ENCODE data around the gene FOXE1. TPM values are rescaled to one million over a fixed set of nuclear protein-coding genes. Genes with fewer than 3 reads are reported as not detected.
A peak's percentile ranks its signal among the peaks of the same experiment; 100 is the strongest.

FOXE1 gene
- total and polyA plus RNA-seq, 2 of the 4 experiments (the other 2 are of a cell fraction), result under 0.01 to 0.22 TPM

DNA sequence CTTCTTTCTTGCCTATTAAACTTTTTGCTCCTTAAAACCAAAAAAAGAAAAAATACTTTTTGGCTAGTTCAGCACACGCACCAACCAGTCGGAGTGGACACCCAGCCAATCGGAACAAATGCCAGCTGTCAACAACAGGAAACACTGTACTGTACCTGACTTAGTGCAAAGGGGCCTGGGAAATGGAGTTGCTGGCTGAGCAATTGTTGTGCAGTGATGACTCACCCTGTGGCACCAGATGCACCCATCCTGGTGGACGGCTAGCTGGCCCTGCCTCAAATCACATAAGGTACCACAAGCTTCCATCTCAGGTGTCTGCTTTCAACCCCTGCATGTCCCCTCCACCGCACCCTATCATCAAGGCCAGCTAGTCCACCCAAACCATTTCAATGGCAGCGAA lies 20.9 kb downstream of the FOXE1 start:
- no peaks in the 10 kb centered on the region for H3K9me3 ChIP-seq (ENCODE audit: control insufficient read depth, insufficient read depth, low read length)
- H2AK5ac ChIP-seq (ENCODE audit: low read depth, low read length), result peak overlapping the region; percentile 27; the same call in 1 of the 2 replicates
- dilution Hi-C loops (cut with HindIII; ENCODE audit: low sequenced_read_pairs, unreplicated experiment), result no loop called here
- H2BK120ac ChIP-seq (ENCODE audit: low read depth, low read length), result no peak overlapping the region
- no peak overlapping the region for H4K91ac ChIP-seq (ENCODE audit: insufficient read depth, low read depth, low read length)
- peak; percentile 25; the same call in 1 of the 2 replicates for TF ChIP-seq FOS (IDR thresholded peaks at IDR 0.05; ENCODE audit: low read depth, low read length)
- TF ChIP-seq POLR2A (IDR thresholded peaks at IDR 0.05; ENCODE audit: low read depth, low read length), result no peak
- no peak overlapping the region for H3K4me3 ChIP-seq (ENCODE audit: insufficient read depth, low read depth, low read length)
- intact Hi-C loops (cut with micrococcal nuclease), result no loop called here
- H3K4ac ChIP-seq (ENCODE audit: low read depth, low read length), result no peak overlapping the region
- 60% methylated on average over 1 of the region's 6 CpGs; no CpG with 5 or more reads in 1 of the 2 experiments for WGBS, 2 experiments (ENCODE audit: extremely low coverage in 2 of 2, insufficient read length in 1 of 2)
- H3K27ac ChIP-seq (ENCODE audit: insufficient read depth, low read length), result no peak overlapping the region
- H3K18ac ChIP-seq (ENCODE audit: low read depth, low read length), result no peak overlapping the region
- no peak overlapping the region for H2BK5ac ChIP-seq (ENCODE audit: low read depth, low read length, poor library complexity, severe bottlenecking)
- peak overlapping the region; percentile 70 for H2AFZ ChIP-seq (replicated peaks; ENCODE audit: low read length, poor library complexity)
- ChIA-PET CTCF (no interaction called here), POLR2A (ENCODE audit: unreplicated experiment) (no interaction called here)
- no peak overlapping the region for H2AK9ac ChIP-seq (replicated peaks; ENCODE audit: low read depth, low read length, poor library complexity)
- DNase-seq (peak; percentile 10), ATAC-seq (ENCODE audit: low read depth) (no peak)
- H3K9me1 ChIP-seq (ENCODE audit: insufficient read depth, low read length), result peaks cover 6% of the 10 kb centered on the region; the same call in 1 of the 2 replicates
- no TSS peak for BruUV-seq (replicated peaks)
- no peak overlapping the region for H3K23ac ChIP-seq (ENCODE audit: low read depth, low read length)
- no peaks in the 10 kb centered on the region for H3K79me1 ChIP-seq (ENCODE audit: low read depth in 1 of 2, low read length in 2 of 2)
- no peaks in the 10 kb centered on the region for H3K36me3 ChIP-seq (ENCODE audit: control insufficient read depth, insufficient read depth, low read length)
- H3K14ac ChIP-seq (replicated peaks; ENCODE audit: low read depth, low read length), result no peak overlapping the region
- peaks cover 4% of the 10 kb centered on the region; the same call in 1 of the 2 replicates for H4K20me1 ChIP-seq (ENCODE audit: insufficient read depth, low read length)
- H3K4me2 ChIP-seq (ENCODE audit: low read depth, low read length), result no peak overlapping the region
- no peak overlapping the region for H3K9ac ChIP-seq (ENCODE audit: low read depth, low read length)
- no peak overlapping the region for H2BK20ac ChIP-seq (ENCODE audit: low read depth, low read length)
- in situ Hi-C loops (cut with MboI; ENCODE audit: low sequenced_read_pairs), result no loop called here
- peaks cover 3% of the 10 kb centered on the region; the same call in 1 of the 2 replicates for H3K4me1 ChIP-seq (ENCODE audit: control insufficient read depth, insufficient read depth, low read length)
- H2BK15ac ChIP-seq (ENCODE audit: low read depth, low read length), result no peak overlapping the region
- peaks cover 16% of the 10 kb centered on the region for H3K27me3 ChIP-seq (ENCODE audit: control insufficient read depth, insufficient read depth, low read length)
- H3K56ac ChIP-seq (ENCODE audit: extremely low read depth, insufficient read depth, low read length), result no peak overlapping the region
- H4K5ac ChIP-seq (ENCODE audit: low read depth, low read length), result no peak overlapping the region
- H4K8ac ChIP-seq (ENCODE audit: low read depth in 2 of 2, low read length in 2 of 2), result no peak overlapping the region
